ENCODE measurements around the gene FOCAD.

DNA sequence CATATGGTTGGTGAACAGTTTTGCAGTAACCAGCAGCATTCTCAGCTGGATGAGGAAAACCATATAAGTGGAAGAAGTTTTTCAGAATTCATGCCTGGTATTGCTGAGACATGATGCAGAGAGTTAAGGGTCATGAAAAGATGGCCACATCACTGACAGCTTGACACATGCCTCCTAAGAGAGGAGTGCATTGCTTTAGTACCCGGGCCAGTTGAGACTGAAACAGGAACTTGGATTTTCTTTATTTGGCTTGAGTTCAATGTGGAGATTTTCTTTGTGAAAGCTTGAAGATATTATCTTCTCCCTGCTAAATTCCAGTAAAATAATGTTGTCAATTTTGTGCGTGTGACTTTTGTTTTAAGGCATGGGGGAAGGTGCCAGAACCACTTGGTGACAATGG, 311.6 kb downstream of the FOCAD start:
- TF ChIP-seq, protein P1, sequence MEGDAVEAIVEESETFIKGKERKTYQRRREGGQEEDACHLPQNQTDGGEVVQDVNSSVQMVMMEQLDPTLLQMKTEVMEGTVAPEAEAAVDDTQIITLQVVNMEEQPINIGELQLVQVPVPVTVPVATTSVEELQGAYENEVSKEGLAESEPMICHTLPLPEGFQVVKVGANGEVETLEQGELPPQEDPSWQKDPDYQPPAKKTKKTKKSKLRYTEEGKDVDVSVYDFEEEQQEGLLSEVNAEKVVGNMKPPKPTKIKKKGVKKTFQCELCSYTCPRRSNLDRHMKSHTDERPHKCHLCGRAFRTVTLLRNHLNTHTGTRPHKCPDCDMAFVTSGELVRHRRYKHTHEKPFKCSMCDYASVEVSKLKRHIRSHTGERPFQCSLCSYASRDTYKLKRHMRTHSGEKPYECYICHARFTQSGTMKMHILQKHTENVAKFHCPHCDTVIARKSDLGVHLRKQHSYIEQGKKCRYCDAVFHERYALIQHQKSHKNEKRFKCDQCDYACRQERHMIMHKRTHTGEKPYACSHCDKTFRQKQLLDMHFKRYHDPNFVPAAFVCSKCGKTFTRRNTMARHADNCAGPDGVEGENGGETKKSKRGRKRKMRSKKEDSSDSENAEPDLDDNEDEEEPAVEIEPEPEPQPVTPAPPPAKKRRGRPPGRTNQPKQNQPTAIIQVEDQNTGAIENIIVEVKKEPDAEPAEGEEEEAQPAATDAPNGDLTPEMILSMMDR (conservative IDR thresholded peaks at IDR 0.05; ENCODE audit: low read length): no peak
- no peak for TF ChIP-seq EZH2phosphoT487 (IDR thresholded peaks at IDR 0.05; ENCODE audit: borderline replicate concordance, low read depth, low read length)
